PC-3 (cell line): Measurements from ENCODE around the gene ACTR2.

ENCODE experiments used
- EZH2 ChIP-seq: fragments of 300-600 bp; sonication (generic); IDR thresholded peaks from one replicate; pipeline ENCODE4 v1.6.1; 2017; ENCODE audit warnings: antibody characterized with exemption, mild to moderate bottlenecking, low read length; ENCODE audit not compliant: unreplicated experiment
- EZH2phosphoT487 ChIP-seq: fragments of 300-600 bp; sonication (generic); IDR thresholded peaks from 2 replicates; pipeline ENCODE4 v1.6.1; 2018; ENCODE audit warnings: mild to moderate bottlenecking, antibody characterized with exemption, low read length, borderline replicate concordance

GRCh38 chr2:65316072-65316471, 88.4 kb downstream of the ACTR2 start:
- no peak for TF ChIP-seq EZH2
- TF ChIP-seq EZH2phosphoT487, result no peak
